ENCODE data around the gene MAB21L3. TPM values are rescaled to one million over a fixed set of nuclear protein-coding genes. Genes with fewer than 3 reads are reported as not detected.

The MAB21L3 gene
- total RNA-seq, 1 donor from 2014 or later, result not detected

DNA sequence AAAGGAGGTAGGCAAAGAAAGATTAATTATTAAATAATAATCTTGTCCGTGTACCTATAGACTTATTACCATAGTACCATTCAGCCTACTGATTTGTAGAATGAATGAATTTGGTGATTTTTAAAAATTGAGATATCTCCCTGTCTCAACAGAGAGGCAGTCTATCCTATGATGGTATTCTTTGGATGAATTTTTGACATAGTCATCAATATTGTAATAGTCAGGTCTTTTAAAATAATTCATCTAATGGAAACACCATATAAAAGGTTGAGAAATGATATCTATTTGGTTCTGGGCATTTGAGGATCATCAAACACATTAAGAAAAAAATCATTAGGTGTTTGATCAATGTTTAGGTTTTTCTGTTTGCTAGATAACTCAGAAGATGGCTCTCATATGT, 35.6 kb upstream of the MAB21L3 start:
- peaks cover 0 to 8% of the 10 kb centered on the region in 2 donors for H3K36me3 ChIP-seq
- H3K27me3 ChIP-seq, result no peaks in the 10 kb centered on the region
- no peak overlapping the region for H3K4me3 ChIP-seq
- no peak for DNase-seq (ENCODE audit: low spot score in 2 of 2)
- H3K27ac ChIP-seq, result no peak overlapping the region
- no peaks in the 10 kb centered on the region for H3K4me1 ChIP-seq
- H3K9me3 ChIP-seq, result no peaks in the 10 kb centered on the region
- TF ChIP-seq, protein P1, sequence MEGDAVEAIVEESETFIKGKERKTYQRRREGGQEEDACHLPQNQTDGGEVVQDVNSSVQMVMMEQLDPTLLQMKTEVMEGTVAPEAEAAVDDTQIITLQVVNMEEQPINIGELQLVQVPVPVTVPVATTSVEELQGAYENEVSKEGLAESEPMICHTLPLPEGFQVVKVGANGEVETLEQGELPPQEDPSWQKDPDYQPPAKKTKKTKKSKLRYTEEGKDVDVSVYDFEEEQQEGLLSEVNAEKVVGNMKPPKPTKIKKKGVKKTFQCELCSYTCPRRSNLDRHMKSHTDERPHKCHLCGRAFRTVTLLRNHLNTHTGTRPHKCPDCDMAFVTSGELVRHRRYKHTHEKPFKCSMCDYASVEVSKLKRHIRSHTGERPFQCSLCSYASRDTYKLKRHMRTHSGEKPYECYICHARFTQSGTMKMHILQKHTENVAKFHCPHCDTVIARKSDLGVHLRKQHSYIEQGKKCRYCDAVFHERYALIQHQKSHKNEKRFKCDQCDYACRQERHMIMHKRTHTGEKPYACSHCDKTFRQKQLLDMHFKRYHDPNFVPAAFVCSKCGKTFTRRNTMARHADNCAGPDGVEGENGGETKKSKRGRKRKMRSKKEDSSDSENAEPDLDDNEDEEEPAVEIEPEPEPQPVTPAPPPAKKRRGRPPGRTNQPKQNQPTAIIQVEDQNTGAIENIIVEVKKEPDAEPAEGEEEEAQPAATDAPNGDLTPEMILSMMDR (IDR thresholded peaks at IDR 0.05), result no peak
- intact Hi-C loops (cut with DNase I), result no loop called here

DNA sequence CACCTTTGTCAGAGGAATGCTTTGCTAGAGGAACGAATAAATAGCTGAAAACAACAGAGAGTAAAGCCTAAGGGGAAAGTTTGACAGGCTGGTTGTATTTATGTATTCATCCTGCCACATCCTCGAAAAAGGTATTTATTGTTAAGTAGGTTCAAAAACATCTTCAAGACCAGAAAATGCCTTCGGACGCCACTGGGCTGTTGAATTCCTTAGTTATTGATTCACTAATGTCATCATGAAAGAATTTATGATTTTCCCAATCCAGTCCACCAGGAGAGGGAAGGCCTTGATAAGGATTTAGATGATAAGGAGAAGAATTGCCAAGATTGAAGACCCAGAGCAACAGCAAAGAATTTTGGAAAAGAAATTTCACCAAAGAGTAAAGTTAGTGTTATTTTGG, 35.2 kb upstream of the MAB21L3 start:
- Histone ChIP-seq H3K4me1 (no peaks in the 10 kb centered on the region), H3K36me3 (peaks cover 0 to 4% of the 10 kb centered on the region in 2 donors), H3K27me3 (no peaks in the 10 kb centered on the region), H3K4me3 (no peak overlapping the region), H3K9me3 (no peaks in the 10 kb centered on the region), H3K27ac (no peak overlapping the region)
- no peak for DNase-seq (ENCODE audit: low spot score in 2 of 2)
- intact Hi-C loops (cut with DNase I), result no loop called here
- TF ChIP-seq, protein P1 (IDR thresholded peaks at IDR 0.05), result no peak

DNA sequence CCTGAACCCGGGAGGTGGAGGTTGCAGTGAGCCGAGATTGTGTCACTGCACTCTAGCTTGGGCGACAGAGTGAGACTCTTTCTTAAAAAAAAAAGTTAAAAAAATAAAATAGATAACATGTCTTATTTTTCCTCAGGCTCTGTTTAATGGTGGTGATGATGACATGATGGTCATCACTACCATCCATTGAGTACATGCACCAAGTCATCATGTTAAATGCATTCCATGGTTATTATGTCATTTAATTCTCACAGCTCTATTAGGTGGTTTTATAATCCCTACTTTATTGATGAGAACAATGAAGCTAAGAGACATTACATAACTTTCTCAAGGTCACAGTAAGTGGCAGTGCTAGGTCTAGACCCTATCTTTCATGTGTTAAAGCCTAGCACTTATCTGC, 34.4 kb upstream of the MAB21L3 start:
- Histone ChIP-seq H3K4me3 (no peak overlapping the region), H3K27ac (no peak overlapping the region), H3K36me3 (peaks cover 0 to 4% of the 10 kb centered on the region in 2 donors), H3K4me1 (no peaks in the 10 kb centered on the region), H3K27me3 (no peaks in the 10 kb centered on the region), H3K9me3 (no peaks in the 10 kb centered on the region)
- DNase-seq (ENCODE audit: low spot score in 2 of 2), result no peak
- intact Hi-C loops (cut with DNase I), result no loop called here
- TF ChIP-seq, protein P1 (IDR thresholded peaks at IDR 0.05), result no peak

DNA sequence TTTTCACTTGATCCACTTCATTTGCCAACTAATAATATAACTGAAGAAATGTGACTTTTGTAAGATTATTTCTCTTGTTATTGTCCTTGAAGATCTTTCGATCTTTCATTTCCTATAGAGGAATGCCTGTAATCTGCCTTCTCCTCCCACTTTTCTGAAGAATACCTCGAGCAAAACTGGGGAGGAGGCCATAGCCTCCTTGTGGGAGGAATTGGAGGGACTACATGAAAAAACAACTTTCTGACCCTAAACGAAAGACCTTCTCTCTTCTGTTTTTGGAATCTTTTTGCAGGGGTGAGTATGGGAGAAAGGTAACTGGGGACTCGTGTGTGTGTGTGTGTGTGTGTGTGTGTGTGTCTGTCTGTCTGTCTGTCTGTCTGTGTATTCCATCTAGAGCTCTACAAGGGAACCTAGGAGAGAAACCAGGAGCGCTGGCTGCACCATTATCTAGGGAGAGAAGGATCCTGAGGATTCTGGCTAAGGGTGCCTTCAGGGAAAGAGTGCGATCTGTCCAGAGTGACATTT, 32.4 kb upstream of the MAB21L3 start:
- DNase-seq (ENCODE audit: low spot score in 2 of 2), result no peak
- H3K36me3 ChIP-seq, result peaks cover 0 to 4% of the 10 kb centered on the region in 2 donors
- H3K4me1 ChIP-seq, result no peaks in the 10 kb centered on the region
- no peak overlapping the region for H3K27ac ChIP-seq
- H3K9me3 ChIP-seq, result no peaks in the 10 kb centered on the region
- H3K27me3 ChIP-seq, result no peaks in the 10 kb centered on the region
- TF ChIP-seq, protein P1 (IDR thresholded peaks at IDR 0.05), result no peak
- intact Hi-C loops (cut with DNase I), result no loop called here
- no peak overlapping the region for H3K4me3 ChIP-seq

DNA sequence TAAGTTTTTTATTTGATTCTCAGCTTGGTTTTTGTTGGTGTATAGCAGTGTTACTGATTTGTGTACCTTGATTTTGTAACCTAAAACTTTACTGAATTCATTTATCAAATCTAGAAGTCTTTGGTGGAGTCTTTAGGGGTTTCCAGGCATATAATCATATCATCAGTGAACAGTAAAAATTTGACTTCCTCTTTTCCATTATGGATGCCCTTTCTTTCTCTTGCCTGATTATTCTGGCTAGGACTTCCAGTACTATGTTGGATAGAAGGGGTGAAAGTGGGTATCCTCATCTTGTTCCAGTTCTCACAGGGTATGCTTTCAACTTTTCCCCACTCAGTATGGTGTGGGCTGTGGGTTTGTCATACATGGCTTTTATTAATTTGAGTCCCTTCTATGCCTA, 23.6 kb upstream of the MAB21L3 start:
- intact Hi-C loops (cut with DNase I), result no loop called here
- Histone ChIP-seq H3K36me3 (no peaks in the 10 kb centered on the region), H3K9me3 (peaks cover 10 to 25% of the 10 kb centered on the region in 2 donors), H3K27ac (no peak overlapping the region), H3K4me3 (no peak overlapping the region), H3K4me1 (no peaks in the 10 kb centered on the region), H3K27me3 (no peaks in the 10 kb centered on the region)
- TF ChIP-seq, protein P1 (IDR thresholded peaks at IDR 0.05), result no peak
- DNase-seq (ENCODE audit: low spot score in 2 of 2), result no peak

DNA sequence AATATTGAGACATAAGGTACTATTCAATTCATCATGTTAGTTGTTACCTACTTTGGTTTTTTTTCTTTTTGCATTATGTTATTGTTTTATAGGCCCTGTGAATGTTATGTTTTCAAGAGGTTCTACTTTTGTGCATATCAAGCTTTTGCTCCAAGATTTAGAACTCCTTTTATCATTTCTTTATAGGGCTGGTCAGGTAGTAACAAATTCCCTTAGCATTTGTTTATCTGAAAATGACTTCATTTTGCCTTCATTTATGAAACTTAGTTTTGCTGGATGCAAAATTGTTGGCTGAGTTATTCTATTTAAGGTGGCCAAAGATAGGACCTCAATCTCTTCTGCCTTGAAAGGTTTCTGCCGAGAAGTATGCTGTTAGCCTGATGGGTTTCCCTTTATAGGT, 21.3 kb upstream of the MAB21L3 start:
- TF ChIP-seq, protein P1 (IDR thresholded peaks at IDR 0.05), result no peak
- intact Hi-C loops (cut with DNase I), result no loop called here
- no peaks in the 10 kb centered on the region for H3K4me1 ChIP-seq
- H3K27ac ChIP-seq, result no peak overlapping the region
- H3K4me3 ChIP-seq, result no peak overlapping the region
- no peaks in the 10 kb centered on the region for H3K36me3 ChIP-seq
- peaks cover 10 to 30% of the 10 kb centered on the region in 2 donors for H3K9me3 ChIP-seq
- no peaks in the 10 kb centered on the region for H3K27me3 ChIP-seq
- no peak for DNase-seq (ENCODE audit: low spot score in 2 of 2)

Data from ascending aorta (tissue), 2 donors.